ENCODE data around the gene TAP1.

DNA sequence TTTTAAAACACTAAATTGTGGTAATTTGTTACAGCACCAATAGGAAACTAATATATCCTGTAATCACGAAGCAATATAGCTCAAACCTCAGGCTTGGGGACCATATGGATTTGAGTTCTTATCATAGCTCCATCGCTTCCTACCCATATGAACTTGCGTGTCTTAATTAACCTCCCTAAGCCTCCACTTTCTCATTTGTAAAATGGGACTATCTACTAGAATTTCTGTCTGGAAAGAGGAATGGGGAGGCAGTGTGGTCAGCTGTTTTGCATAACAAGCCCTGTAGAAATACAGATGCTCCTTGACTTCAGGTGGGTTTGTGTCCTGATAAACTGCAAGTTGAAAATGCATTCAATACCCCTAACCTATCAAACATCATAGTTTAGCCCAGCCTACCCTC lies 53.8 kb downstream of the TAP1 start:
- TF ChIP-seq EZH2 (IDR thresholded peaks at IDR 0.05) (no peak), POLR2AphosphoS5 (IDR thresholded peaks at IDR 0.05; ENCODE audit: borderline replicate concordance, low read depth, low read length) (no peak)
